Mesothelial cell of epicardium (in vitro differentiated cells): Measurements from ENCODE around the gene LHFPL3. TPM values are rescaled to one million over a fixed set of nuclear protein-coding genes. Genes with fewer than 3 reads are reported as not detected.
"Not testable (repeated sequence)": the region's sequence is repeated elsewhere in the genome, so short reads cannot be mapped to it uniquely, and the experiment has no call there.

Experiments used
- DNase-seq, 2 experiments: peaks; one replicate each; pipeline ENCODE4 v3.0.0; 2021; ENCODE audit warnings: low spot score in 2 of 2; ENCODE audit not compliant: unreplicated experiment in 2 of 2
- H3K27ac Mint-ChIP-seq: 2 replicates; pipeline ENCODE4 v1.8.0; 2021; ENCODE audit warnings: mixed read lengths
- H3K27me3 Mint-ChIP-seq: 2 replicates; pipeline ENCODE4 v1.8.0; 2021; ENCODE audit warnings: low read depth, mixed read lengths
- H3K36me3 Mint-ChIP-seq: 2 replicates; pipeline ENCODE4 v1.8.0; 2021; ENCODE audit warnings: mixed read lengths
- H3K4me1 Mint-ChIP-seq: 2 replicates; pipeline ENCODE4 v1.8.0; 2021; ENCODE audit warnings: mixed read lengths
- H3K4me3 Mint-ChIP-seq: 2 replicates; pipeline ENCODE4 v1.8.0; 2021; ENCODE audit warnings: mild to moderate bottlenecking, moderate library complexity, mixed read lengths
- H3K9me3 Mint-ChIP-seq: 2 replicates; pipeline ENCODE4 v1.8.0; 2021; ENCODE audit warnings: mixed read lengths
- total RNA-seq: library from RNA; stranded (reverse); gene quantifications from 3 replicates; pipeline ENCODE4 v1.2.1, GENCODE V29; 2021
- TF ChIP-seq, protein P1 (sequence below): fragments of 200-600 bp; sonication (generic); IDR thresholded peaks from one replicate; pipeline ENCODE4 v1.5.0; 2021; ENCODE audit warnings: antibody characterized with exemption; ENCODE audit not compliant: unreplicated experiment

The LHFPL3 gene
- total RNA-seq, 1 donor from 2014 or later: not detected

DNA sequence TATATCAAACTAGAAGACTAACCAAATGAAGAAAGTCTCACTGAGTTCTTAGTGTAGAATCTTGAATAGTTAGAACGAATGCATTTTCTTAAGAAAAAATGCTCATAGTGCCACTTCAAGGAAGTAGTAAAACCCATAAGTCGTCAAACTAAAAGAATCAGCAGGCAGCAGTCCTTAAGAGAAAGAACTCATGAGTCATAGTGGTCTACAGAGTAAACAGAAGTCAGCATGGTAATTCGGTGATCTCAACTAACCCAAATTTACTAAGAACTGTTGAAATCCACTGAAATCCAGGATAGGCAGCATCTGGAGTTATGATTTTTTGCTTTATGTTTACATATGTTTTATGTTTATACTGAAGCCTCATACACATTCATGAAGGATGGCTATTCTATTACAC, 256.2 kb downstream of the LHFPL3 start:
- TF ChIP-seq, protein P1, sequence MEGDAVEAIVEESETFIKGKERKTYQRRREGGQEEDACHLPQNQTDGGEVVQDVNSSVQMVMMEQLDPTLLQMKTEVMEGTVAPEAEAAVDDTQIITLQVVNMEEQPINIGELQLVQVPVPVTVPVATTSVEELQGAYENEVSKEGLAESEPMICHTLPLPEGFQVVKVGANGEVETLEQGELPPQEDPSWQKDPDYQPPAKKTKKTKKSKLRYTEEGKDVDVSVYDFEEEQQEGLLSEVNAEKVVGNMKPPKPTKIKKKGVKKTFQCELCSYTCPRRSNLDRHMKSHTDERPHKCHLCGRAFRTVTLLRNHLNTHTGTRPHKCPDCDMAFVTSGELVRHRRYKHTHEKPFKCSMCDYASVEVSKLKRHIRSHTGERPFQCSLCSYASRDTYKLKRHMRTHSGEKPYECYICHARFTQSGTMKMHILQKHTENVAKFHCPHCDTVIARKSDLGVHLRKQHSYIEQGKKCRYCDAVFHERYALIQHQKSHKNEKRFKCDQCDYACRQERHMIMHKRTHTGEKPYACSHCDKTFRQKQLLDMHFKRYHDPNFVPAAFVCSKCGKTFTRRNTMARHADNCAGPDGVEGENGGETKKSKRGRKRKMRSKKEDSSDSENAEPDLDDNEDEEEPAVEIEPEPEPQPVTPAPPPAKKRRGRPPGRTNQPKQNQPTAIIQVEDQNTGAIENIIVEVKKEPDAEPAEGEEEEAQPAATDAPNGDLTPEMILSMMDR: no peak
- DNase-seq: no peak
- no peak overlapping the region for H3K27ac Mint-ChIP-seq
- no peaks in the 10 kb centered on the region for H3K36me3 Mint-ChIP-seq
- H3K9me3 Mint-ChIP-seq: peaks cover 29% of the 10 kb centered on the region
- H3K4me3 Mint-ChIP-seq: no peak overlapping the region
- H3K27me3 Mint-ChIP-seq: no peaks in the 10 kb centered on the region
- no peaks in the 10 kb centered on the region for H3K4me1 Mint-ChIP-seq

DNA sequence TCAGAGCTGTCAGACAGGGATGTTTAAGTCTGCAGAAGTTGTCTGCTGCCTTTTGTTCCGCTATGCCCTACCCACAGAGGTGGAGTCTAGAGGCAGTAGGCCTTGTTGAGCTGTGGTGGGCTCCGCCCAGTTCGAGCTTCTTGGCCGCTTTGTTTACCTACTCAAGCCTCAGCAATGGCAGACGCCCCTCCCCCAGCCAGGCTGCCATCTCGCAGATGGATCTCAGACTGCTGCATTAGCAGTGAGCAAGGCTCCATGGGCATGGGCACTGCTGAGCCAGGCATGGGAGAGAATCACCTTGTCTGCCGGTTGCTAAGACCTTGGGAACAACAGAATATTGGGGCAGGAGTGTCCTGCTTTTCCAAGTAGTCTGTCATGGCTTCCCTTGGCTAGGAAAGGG, 267.2 kb downstream of the LHFPL3 start:
- not testable (repeated sequence) for H3K4me1 Mint-ChIP-seq, H3K4me3 Mint-ChIP-seq, H3K27me3 Mint-ChIP-seq, H3K27ac Mint-ChIP-seq, H3K36me3 Mint-ChIP-seq, DNase-seq
- peaks cover 54% of the 10 kb centered on the region for H3K9me3 Mint-ChIP-seq

DNA sequence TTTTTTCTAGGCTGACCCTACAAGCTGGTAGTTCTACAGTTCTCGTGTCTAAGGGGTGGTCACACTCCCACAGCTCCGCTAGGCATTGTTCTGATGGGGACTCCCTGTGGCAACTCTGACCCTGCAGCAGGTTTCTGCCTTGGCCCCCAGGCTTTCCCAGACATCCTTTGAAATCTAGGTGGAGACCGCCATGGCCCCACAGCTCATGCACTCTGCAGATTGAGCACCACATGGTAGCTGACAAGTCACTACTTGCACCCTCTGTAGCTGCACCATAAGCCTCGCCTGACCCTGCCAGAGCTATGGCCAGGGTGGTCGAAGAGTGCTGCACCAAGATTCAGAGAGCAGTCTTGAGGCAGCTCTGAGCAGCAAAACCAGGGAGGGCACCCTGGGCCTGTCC, 275.6 kb downstream of the LHFPL3 start:
- H3K4me3 Mint-ChIP-seq: no peak overlapping the region
- peaks cover 58% of the 10 kb centered on the region for H3K9me3 Mint-ChIP-seq
- no peak overlapping the region for H3K27ac Mint-ChIP-seq
- TF ChIP-seq, protein P1: no peak
- H3K27me3 Mint-ChIP-seq: no peaks in the 10 kb centered on the region
- H3K36me3 Mint-ChIP-seq: no peaks in the 10 kb centered on the region
- no peaks in the 10 kb centered on the region for H3K4me1 Mint-ChIP-seq
- no peak for DNase-seq

DNA sequence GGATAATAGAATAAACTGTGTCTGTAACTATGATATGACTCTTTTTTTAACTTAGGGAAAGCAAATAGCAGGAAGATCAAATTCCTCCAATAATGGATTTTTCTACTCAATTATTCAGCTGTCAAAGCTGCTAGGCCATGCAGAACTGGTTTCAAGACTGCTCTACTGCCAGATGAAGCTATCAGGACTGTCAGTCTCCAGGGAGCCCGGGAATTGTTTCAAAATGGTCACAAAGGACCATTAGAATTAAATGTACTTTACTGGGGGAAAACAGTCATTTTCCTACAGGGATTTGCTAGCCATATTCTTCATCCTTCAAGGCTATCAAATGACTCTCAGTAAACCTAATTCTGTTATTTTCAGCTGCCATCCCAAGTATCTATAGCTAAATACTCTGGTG, 276.3 kb downstream of the LHFPL3 start:
- no peaks in the 10 kb centered on the region for H3K4me1 Mint-ChIP-seq
- H3K27ac Mint-ChIP-seq: no peak overlapping the region
- no peak overlapping the region for H3K4me3 Mint-ChIP-seq
- no peak for DNase-seq
- TF ChIP-seq, protein P1: no peak
- H3K9me3 Mint-ChIP-seq: peaks cover 53% of the 10 kb centered on the region
- no peaks in the 10 kb centered on the region for H3K27me3 Mint-ChIP-seq
- no peaks in the 10 kb centered on the region for H3K36me3 Mint-ChIP-seq

DNA sequence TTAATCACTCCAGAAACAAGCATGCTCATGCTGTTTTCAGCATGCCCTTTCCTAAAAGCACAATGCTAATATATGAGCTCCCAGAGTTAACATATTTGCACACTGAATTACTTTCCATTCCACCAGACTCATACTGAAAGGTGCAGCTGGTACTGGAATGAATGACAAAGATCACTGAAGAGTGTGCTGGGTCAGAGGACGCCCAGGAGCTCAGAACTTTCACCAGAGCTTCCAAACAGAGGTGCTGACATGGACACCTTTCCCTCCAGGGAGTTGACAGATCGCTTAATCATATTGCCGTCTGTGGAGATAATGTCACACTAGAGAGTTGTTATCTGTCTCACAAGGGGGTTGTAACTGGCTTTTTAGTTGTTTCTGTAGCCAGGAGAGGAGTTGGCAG, 292.9 kb downstream of the LHFPL3 start:
- Mint-ChIP-seq H3K4me1 (no peaks in the 10 kb centered on the region), H3K9me3 (peaks cover 10% of the 10 kb centered on the region), H3K4me3 (no peak overlapping the region), H3K27ac (no peak overlapping the region), H3K36me3 (no peaks in the 10 kb centered on the region), H3K27me3 (no peaks in the 10 kb centered on the region)
- TF ChIP-seq, protein P1: no peak
- DNase-seq: no peak

DNA sequence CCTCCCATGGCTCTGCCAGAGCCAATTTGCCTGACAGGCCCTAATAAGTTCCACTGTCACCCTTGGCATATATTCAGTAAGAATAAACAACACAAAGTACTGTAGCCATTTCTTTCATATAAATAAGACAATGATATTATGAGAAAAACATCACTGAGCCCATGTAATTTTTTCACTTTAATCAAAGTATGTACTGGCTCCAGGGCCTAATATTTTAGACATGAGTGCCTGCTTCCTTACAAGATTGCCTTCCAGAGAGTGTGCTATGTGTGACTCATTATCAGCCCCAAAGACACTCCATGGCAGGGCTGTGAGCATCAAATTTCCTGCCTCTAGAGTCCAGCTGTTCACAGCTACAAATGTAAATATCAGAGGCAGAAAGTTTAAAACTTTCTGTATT, 297.6 kb downstream of the LHFPL3 start:
- Mint-ChIP-seq H3K27ac (no peak overlapping the region), H3K4me3 (no peak overlapping the region), H3K27me3 (no peaks in the 10 kb centered on the region), H3K36me3 (no peaks in the 10 kb centered on the region), H3K4me1 (no peaks in the 10 kb centered on the region), H3K9me3 (no peaks in the 10 kb centered on the region)
- TF ChIP-seq, protein P1: no peak
- no peak for DNase-seq
